NT2/D1 (cell line): ENCODE measurements around the gene BRIP1.

Experiments
- YY1 ChIP-seq: IDR thresholded peaks from 2 replicates; pipeline ENCODE4 v1.6.1; 2011; ENCODE audit not compliant: insufficient read length, insufficient read depth
- ZNF274 ChIP-seq: IDR thresholded peaks from 2 replicates; pipeline ENCODE4 v1.6.1; 2011; ENCODE audit warnings: mild to moderate bottlenecking, low read depth, low read length

- TF ChIP-seq ZNF274 (no peak), YY1 (no peak)
Measured at GRCh38 chr17:61755078-61755477, 108.2 kb downstream of the BRIP1 start.
